Erythroblast (primary cell): ENCODE measurements around the gene KLHL7.

Experiments used
- GATA1 ChIP-seq: IDR thresholded peaks from 2 replicates; pipeline ENCODE4 v1.6.1; 2011; ENCODE audit warnings: low read depth, mild to moderate bottlenecking, control low read depth, low read length, moderate library complexity
- POLR2A ChIP-seq: IDR thresholded peaks from 2 replicates; pipeline ENCODE4 v1.6.1; 2011; ENCODE audit warnings: mild to moderate bottlenecking, low read length

- TF ChIP-seq POLR2A, result no peak
- no peak for TF ChIP-seq GATA1
Observed at GRCh38 chr7:23098460-23098859, 7.1 kb upstream of the KLHL7 start.
